ACHN (cell line): ENCODE data around the gene TMX1.

ENCODE experiments used
- DNase-seq: peaks from one replicate; pipeline ENCODE4 v3.0.0-alpha.2; 2015
- in situ Hi-C: cut with HindIII; loops from 2 replicates; pipeline ENCODE4 v1.10.0; 2017; ENCODE audit warnings: low sequenced_read_pairs, low pct_ligation_motif_present, low pct_unique_long_range_greater_than_20kb

Gene TMX1

GRCh38 chr14:51284241-51284640 is 44.2 kb downstream of the TMX1 start:
- in situ Hi-C loops, result no loop called here

GRCh38 chr14:51285120-51285519 is 45.1 kb downstream of the TMX1 start:
- in situ Hi-C loops, result no loop called here
- no peak for DNase-seq

More at GRCh38 chr14:51284241-51284640, 44.2 kb downstream of the TMX1 start:
- no peak for DNase-seq

- in situ Hi-C loops, result no loop called here
- DNase-seq, result no peak
These were observed 49.1 kb downstream of the TMX1 start for GRCh38 chr14:51289169-51289568.

- no peak for DNase-seq
- in situ Hi-C loops, result no loop called here
These were observed 50.1 kb downstream of the TMX1 start for GRCh38 chr14:51290132-51290531.

- in situ Hi-C loops, result no loop called here
- DNase-seq, result no peak
These were observed 51.0 kb downstream of the TMX1 start for GRCh38 chr14:51291016-51291415.

- DNase-seq, result no peak
- in situ Hi-C loops, result no loop called here
These were observed 53.3 kb downstream of the TMX1 start for GRCh38 chr14:51293149-51293911.

- in situ Hi-C loops, result no loop called here
- no peak for DNase-seq
These were observed 53.9 kb downstream of the TMX1 start for GRCh38 chr14:51293912-51294389.

- no peak for DNase-seq
- in situ Hi-C loops, result no loop called here
These were observed 55.0 kb downstream of the TMX1 start for GRCh38 chr14:51294951-51295525.

GRCh38 chr14:51295646-51296263 is 55.7 kb downstream of the TMX1 start:
- DNase-seq, result no peak
- in situ Hi-C loops, result no loop called here

- DNase-seq, result no peak
- in situ Hi-C loops, result no loop called here
These were observed 57.0 kb downstream of the TMX1 start for GRCh38 chr14:51297066-51297465.

GRCh38 chr14:51298895-51299294 is 58.8 kb downstream of the TMX1 start:
- in situ Hi-C loops, result no loop called here
- no peak for DNase-seq

GRCh38 chr14:51302295-51303030 is 62.4 kb downstream of the TMX1 start:
- in situ Hi-C loops, result no loop called here
- DNase-seq, result peak; percentile 73

- in situ Hi-C loops, result no loop called here
- peak; percentile 81 for DNase-seq
These were observed 64.4 kb downstream of the TMX1 start for GRCh38 chr14:51304438-51304837.

GRCh38 chr14:51304941-51305340 is 64.9 kb downstream of the TMX1 start:
- in situ Hi-C loops, result no loop called here
- DNase-seq, result peak; percentile 91

- no peak for DNase-seq
- in situ Hi-C loops, result no loop called here
These were observed 65.7 kb downstream of the TMX1 start for GRCh38 chr14:51305751-51306150.
